Cerebellar nuclear complex (tissue), 1 donor: Measurements from ENCODE around the gene NKD1.

Experiments used
- DNase-seq, 2 experiments: peaks; one replicate each; lab custom pipeline; 2025; lab: John Stamatoyannopoulos, UW

Gene NKD1

DNA sequence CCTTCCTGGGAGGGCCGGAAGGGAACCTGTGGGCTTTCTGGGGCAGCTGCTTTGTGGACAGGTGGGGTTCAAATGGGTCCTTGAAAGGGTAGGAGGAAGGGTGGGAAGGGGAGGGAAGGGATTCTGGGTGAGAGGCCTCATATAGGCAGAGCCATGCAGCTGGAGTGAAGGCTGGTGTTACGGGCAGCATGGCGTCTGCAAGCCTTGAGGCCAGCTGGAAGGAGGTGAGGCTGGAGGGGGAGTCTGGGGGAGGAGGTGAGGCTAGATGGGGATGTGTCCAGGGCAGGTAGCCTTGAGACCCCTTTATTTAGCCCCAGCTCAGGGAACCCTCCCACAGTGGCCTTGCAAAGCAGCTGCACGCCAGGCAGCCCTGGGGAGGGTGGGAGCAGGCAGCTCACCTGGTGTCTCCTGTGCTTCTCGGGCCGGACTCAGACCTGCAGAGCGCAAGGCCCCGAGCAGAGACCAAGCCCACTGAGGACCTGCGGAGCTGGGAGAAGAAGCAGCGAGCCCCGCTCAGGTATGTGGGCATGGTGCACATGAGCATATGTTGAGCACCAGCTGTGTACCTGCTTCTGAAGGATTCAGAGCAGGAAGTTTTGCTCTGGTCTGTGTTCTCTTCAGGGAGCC lies 82.3 kb downstream of the NKD1 start:
- DNase-seq: no peak

DNA sequence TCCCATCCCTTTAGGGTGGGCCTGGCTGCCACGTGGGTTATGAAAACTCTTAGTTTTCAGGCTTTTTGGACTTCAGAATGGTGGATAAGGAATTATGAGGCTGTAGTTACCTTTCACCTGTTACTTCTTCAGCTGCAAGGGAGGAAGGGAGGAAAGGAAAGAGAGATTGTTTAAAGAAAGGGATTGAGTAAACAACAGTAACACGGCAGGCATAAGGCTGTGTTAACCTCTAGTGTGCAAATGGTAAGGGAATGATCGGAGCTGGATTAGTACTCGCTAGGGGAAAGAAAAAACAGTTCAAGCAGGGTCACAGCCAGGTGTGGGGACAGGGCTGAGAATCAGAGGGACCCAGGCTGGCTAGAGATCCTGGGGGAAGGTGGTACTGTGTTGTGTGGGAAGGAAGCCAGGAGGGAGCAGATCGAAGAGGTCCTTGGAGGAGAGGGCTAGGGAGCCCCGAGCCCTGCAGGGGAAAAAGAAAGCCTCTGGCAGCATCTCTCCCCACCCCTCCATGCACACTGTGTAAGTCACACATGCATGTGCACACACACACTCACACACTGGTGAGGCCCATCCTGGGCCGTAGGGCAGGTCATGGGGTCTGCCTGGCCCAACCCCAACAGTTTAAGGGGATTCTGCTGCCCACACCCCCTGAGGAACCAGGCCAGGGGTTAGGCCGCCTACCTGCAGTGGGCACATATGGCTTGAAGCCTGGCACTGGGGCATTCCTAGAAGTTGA lies 83.2 kb downstream of the NKD1 start:
- DNase-seq: no peak

DNA sequence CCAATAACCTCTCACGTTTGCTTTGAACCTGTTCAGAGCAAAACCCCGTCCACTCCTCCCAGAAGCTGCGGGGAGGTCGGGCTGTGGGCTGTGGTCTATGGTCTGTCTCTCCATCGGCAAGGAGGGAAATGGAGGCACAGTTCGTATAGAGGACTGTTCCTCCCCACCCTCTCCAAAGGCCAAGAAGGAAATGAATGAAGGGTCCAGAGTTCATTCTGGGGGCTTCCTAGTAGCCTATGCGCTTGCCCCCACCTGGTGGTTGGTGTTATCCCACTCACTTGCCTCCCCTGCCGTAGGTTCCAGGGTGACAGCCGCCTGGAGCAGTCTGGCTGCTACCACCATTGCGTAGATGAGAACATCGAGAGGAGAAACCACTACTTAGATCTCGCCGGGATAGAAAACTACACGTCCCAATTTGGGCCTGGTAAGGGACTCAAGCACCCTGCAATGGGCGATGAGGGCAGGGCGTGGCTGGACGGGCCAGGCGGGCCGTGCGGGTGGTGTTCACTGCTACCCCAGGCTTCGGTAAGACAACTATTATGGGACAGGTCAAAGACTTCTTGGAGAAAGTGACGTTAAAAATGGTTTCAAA lies 83.9 kb downstream of the NKD1 start:
- no peak for DNase-seq

DNA sequence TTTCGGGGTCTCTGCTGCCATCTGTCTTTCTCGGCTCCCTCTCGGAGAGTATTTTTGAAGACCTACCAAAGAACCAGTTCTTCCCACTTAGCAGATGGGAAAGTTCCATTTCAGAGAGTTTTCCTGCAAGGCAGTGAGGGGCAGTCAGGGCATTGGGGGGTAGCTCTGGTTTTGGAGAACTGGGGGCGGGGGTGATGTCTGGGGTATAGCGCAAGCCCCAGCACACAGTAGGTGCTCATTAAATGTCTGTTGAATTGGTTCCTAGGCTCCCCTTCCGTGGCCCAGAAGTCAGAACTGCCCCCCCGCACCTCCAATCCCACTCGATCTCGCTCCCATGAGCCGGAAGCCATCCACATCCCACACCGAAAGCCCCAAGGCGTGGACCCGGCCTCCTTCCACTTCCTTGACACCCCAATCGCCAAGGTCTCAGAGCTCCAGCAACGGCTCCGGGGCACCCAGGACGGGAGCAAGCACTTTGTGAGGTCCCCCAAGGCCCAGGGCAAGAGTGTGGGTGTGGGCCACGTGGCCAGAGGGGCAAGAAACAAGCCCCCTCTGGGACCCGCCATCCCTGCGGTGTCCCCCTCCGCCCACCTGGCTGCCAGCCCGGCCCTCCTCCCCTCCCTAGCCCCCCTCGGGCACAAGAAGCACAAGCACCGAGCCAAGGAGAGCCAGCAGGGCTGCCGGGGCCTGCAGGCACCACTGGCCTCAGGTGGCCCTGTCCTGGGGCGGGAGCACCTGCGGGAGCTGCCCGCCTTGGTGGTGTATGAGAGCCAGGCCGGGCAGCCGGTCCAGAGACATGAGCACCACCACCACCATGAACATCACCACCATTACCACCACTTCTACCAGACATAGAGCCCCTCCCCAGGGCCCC lies 85.0 kb downstream of the NKD1 start:
- DNase-seq: no peak

DNA sequence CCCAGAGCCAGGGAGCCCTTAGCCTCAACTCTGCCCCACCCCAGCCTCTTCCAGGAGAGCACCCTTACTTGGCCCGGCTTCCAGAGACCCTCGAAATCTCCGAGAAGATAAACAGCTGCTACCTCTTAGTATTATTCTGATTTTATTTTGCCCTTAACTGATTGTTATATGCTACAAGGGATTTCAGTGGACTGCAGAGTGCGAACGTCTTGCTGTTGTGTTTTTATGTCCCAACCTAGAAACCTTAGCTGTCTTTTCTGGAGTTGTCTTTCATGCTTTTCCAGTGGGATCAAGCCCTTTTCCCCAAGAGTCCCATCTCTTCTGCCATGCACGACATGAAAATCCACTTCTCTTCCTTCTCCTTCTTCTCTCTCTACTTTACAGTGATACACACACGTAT lies 85.9 kb downstream of the NKD1 start:
- no peak for DNase-seq

DNA sequence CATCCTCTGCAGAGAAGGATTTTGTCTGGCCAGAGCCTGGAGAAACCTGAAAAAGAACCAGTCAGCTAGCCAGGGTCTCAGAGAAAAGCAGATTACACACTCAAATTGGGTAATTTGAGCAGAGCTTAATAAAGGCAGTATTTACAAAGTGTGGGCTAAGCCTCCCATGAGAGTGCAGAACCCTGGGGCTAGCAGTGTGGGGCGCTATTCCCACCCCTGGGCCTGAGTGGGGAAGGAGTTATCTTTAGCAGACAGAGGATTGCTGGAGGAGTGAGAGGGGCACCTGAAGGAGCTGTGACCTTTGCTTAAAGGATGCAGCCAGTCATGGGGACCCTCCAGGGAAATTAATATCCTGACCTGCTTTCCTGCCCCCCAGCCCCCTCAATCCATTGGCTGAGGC lies 86.8 kb downstream of the NKD1 start:
- DNase-seq: no peak

DNA sequence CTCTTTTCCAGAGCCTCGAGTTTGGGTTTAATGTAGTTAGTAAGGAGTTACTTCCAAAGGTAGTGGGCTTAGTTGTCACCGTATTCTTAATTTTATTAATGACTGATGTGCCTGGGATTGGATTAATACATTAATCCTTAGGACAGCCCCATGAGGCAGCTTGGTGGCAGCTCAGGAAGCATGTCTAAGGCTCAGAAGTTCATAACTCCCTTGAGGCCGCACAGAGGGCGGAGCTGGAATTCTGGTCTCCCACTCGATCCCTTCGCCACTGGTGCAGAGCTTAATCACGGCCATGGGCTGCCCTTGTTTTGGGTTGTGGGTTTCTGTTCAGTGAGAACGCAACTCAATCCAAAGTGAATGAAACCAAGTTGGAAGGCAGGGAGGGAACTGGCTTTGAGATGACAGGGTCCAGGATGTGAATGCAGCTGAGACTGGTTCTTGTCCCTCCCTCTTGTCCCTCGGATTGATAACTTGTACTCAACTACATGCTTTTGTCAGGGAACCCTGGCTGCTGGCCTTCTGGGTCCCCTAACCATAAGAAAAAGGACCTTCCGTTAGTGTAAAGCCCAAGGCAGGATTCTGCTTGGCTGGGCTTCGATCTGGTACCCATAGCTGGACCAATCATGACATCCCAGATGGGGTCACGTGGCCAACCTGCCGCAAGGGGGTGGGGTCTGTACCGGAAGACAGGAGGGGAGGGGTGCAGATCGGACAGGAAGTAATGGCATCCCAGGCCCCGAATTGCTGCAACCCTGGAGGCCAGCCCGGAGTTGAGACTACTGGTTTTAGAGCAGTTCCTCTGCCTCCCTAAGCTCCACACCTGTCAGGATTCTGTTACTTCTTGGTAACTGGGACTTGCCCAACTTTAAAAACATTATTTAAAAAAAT lies 87.6 kb downstream of the NKD1 start:
- DNase-seq: no peak

DNA sequence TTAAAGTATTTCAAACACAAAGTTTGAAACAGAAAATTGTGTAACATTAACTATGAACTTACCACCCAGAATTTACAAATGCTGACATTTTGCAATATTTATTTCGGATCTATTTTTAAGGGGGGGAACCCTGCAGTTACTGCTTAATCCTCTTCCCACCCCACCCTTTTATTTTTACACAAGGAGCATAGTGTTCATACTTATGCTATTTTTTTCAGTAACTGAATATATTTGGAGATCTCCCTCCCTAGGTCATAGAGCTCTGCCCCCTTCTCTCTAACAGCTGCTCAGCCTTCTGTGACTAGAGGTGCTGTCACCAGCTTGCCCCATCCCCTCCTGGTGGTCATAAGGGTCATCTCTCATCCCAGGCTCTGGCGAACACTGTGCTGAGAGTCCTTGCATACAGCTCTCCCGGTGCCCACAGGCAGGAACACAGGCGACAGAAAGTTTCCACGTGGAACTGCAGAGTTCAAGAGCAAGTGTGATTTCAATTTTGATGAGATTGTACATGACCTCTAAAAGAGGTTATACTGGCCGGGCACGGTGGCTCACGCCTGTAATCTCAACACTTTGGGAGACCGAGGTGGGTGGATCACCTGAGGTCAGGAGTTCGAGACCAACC lies 88.7 kb downstream of the NKD1 start:
- no peak for DNase-seq

DNA sequence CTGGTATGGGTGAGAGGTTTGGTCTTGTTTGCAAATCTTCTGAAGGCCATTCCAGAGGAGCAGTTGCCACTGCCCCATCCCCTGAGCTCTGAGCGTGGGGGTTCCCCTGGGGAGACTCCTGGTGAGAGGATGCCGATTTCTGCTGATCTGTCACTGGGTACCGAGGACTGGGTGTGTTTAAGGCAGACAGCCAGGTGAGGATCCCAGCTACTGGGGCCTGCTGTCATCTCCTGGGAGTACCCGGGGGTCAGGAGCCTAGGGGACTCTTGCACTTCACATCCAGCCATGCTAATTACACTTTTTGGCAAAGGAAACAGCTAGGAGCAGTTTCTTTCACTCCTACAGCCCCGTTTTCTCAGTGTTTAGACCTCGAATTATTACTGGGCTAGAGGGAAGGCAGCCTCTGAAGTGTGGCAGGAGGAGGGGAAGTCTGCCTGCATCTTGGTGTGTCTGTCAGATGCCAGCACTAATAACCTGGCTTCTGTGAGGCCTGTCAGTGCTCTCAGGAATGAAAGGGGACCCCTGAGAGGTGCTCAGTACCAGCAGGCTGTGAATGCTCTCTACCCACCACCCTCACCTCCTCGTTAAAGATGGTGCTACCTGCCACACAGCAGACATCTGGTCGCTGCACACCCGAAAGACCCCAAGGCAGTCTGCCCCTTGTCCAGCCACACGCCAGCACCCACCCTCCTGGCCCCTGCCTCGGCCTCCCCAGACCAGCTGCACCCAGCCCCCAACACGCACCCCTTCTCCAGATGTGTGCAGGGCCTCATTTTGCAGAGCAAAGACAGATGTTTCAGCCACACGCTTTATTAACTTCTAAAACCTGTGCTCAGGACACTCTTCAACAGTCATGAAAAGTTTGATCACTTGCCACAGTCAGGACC lies 89.8 kb downstream of the NKD1 start:
- no peak for DNase-seq

DNA sequence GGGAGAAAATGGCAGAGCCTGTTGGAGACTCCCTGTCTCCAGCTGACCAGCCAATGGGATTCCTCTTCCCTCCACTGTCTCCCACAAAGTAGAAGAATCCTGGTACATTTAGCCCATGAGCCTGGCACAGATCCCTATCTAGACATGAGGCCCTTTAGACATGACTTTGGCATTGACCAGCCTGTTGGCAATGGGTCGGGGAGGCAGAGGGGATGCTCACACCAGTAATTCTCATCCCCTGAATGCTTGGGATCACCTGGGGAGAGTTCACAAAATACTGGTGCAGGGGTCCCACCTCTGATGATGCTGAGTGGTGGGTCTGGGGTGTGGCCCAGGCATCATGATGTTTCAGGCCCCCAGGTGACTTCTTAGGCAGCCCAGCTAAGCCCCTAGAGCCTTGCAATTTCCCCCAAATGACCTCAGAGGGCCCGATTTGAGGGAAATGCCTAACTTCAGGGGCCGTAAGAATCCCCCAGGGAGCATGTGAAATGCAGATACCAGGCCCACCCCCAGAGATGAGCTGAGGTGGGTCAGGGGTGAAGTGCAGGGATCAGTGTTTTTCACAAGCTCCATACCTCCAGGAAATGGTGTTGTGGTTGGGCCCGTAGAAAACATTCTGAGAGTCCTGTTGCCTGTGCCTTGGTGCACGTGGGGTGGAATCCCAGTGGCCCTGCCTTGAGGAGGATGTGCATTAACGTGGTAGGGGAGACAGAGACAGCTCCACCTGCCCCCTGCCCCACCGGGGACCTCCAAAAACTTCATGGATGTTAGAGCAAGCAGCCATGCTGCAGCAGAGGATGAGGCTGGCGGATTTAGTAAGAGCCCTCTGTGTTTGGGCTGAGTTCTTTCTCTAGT lies 90.8 kb downstream of the NKD1 start:
- no peak for DNase-seq

DNA sequence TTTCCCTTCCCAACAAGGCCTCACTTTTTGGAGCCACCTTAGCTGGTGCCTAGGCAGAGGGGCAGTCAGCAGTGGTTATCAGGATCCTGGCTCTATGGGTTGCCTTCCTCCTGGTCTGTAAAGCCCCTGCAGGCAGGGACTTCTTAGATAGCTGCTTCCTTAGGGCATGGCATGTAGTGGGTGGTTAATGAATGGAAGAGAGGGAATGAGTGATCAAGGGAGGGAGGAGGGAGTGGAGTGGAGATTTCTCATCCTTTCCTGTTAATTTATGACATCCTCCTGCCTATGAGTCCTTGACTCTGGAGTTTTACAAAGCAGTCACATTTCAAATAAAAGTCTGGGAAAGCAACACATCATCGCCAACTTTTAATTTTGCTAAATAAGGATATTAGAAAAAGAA lies 92.2 kb downstream of the NKD1 start:
- DNase-seq: no peak

DNA sequence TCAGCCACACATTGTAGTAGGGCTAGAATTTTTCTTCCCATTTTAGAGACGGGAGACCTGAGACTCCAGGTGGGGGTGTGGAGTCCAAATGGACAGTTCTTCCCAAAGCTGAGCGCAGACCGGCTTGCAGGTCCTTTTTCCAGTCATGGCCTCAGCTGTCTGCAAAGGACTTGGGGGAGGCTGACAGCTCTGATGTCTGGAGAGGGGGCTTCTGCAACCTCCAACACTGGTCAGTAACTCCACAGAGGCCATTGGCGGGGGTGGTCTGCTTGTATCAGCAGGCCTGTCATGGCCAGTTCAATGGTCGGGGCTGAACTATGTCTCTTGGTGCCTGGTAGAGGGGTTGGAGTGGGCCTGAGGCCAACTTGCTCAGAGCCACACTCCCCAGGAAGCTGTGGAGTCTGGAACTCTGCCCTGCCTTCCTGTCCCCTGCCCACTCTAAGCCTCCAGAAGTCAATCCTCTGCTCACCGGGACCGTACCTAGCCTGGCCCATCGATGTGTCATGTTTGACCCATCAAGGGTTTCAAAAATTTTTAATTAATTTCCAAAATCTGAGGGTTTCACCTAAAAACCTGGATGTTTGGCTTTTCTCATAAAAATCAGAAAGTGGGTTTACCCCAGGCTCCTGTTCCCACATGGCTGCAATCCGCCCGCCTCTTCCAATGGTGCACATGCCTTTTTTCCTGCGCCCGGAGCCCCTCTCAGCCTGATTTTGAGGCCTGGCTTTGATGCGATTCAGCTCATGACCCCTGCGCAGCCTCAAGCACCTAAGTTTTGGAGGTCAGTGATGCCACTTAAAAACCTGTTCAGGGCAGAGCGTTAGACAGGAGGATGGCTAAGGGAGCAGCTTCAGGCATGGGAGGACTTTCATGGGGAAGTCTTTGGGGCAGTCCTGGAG lies 93.0 kb downstream of the NKD1 start:
- no peak for DNase-seq

DNA sequence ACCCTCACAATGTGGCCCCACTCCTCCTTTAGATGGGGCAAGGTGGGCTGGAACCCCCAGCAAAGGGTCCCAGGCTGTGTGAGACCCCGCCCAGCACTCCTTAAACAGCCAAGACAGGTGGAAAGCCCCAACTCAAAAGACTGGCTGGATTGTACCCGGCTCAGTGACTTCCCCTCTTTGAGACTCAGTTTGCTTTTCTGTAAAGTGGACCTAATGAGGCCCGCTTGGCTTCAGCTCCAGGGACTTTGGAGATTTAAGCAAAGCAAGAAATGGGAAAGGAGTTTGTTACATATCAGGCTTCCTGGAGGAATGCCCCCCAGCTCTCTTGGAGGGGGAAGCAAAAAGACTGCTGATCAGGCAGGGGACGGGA lies 93.6 kb downstream of the NKD1 start:
- no peak for DNase-seq

DNA sequence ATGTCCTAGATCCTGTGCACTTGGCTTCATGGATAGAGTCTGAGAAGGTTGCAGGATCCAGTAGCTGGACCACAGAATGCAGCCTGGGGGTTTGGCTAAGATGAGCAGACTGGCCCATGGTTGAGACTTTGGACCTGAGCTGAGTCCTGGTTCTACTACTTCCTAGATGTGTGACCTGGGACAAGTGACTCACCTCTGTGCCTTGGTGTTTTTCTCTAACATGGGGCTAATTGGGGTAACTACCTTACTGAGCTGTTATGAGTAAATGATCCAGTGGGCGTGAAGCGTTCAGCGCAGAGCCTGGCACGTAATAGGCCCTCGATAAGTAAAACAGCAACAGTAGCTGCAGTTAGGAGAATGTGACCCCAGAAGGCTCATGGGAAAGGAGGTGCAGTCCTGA lies 94.2 kb downstream of the NKD1 start:
- no peak for DNase-seq

DNA sequence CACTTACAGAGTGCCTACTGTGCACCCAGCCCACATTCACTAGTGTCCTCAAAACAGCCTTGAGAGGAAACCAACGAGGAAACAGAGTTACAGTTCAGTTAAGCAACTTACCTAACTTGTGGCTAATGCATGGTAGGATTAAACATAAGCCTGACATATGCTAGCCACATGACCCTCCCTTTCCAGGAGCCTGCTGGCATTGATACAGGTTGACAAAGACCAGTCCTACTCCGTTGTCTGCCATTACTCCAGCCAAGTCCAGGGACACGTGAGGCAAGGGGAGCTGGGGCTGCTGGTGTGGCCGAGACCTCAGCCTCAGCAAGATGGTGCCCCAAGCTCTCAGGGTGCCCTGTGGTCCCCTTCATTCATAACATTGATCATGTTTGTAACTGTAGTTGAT lies 95.0 kb downstream of the NKD1 start:
- no peak for DNase-seq

DNA sequence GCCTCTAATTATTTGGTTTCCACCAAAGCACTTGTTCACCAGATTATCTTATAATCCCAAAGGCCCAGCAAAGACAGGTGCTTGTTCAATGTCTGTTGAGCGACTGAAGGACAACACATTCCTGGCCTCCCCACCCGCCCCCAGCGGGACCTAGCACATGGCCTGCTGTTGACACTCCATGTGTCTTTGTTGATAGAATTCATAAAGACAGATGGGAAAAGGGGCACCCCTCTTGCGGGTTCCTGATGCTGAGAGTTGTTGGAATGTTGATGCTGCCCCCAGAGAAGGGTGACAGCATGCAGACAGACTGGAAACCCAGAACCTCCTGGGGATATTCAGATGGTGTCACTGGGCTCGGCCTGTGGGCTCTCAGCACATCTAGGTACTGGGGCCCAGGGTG lies 96.0 kb downstream of the NKD1 start:
- no peak for DNase-seq

DNA sequence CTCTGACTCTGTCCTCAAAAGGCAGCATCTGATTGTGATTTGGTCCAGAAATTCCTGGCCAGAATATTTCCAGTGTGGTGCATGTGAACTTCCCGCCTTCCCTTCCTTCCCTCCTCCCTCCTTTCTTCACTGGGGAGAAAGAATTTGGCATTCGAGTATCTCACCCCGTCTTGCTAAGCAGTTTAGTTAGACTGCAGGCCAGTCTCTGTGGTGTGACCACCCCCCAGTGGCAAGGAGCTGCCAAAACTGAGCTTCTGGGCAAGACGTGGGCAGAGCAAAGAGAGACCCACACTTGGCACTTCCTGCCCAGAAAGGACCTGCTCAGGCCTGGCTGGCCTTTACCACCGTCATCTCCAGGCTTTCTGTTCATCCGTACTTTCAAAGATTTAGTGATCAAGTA lies 96.5 kb downstream of the NKD1 start:
- DNase-seq: no peak

DNA sequence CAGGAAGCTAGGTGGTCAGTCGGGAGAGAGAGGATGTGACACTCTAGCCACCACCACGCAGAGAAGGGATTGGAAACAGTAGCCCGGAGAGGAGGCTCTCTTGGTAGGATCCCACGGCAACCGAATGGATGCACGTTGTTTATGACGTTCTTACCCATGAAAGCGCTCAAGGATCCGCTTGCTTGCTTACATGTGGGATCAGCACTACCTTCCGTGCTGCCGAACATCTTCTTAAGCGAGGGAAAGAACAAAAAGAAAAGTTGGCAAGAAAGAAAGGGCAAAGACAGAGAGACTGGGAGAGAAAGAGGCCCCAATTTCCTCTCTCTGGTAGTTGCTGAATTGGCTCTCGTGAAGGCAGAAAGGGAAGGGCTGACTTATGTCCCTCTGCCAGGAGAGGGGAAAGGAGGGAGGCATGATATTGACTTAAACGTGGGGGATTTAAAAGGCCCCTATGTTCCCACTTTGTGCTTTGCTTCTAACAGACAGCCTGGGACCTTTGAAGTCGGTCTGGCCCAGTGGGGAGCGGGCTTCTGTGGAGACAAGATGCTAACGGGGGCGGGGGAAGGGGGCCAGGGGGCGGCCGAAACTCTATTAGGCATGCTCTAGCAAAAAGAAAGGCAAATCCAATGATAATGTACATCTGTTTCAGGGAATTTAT lies 97.5 kb downstream of the NKD1 start:
- no peak for DNase-seq
